ENCODE data around the gene CHURC1.

The CHURC1 gene

GRCh38 chr14:64929014-64929359 is 14.7 kb downstream of the CHURC1 start:
- TF ChIP-seq, protein P1, sequence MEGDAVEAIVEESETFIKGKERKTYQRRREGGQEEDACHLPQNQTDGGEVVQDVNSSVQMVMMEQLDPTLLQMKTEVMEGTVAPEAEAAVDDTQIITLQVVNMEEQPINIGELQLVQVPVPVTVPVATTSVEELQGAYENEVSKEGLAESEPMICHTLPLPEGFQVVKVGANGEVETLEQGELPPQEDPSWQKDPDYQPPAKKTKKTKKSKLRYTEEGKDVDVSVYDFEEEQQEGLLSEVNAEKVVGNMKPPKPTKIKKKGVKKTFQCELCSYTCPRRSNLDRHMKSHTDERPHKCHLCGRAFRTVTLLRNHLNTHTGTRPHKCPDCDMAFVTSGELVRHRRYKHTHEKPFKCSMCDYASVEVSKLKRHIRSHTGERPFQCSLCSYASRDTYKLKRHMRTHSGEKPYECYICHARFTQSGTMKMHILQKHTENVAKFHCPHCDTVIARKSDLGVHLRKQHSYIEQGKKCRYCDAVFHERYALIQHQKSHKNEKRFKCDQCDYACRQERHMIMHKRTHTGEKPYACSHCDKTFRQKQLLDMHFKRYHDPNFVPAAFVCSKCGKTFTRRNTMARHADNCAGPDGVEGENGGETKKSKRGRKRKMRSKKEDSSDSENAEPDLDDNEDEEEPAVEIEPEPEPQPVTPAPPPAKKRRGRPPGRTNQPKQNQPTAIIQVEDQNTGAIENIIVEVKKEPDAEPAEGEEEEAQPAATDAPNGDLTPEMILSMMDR (IDR thresholded peaks at IDR 0.05), result no peak
- H3K4me1 Mint-ChIP-seq, result no peaks in the 10 kb centered on the region
- H3K4me3 Mint-ChIP-seq, result no peak overlapping the region
- H3K36me3 Mint-ChIP-seq (ENCODE audit: low read depth), result peaks cover 38% of the 10 kb centered on the region
- H3K27ac Mint-ChIP-seq, result no peak overlapping the region
- DNase-seq, result no peak
- no peaks in the 10 kb centered on the region for H3K27me3 Mint-ChIP-seq (ENCODE audit: low read depth, poor library complexity)
- H3K9me3 Mint-ChIP-seq, result no peaks in the 10 kb centered on the region

DNA sequence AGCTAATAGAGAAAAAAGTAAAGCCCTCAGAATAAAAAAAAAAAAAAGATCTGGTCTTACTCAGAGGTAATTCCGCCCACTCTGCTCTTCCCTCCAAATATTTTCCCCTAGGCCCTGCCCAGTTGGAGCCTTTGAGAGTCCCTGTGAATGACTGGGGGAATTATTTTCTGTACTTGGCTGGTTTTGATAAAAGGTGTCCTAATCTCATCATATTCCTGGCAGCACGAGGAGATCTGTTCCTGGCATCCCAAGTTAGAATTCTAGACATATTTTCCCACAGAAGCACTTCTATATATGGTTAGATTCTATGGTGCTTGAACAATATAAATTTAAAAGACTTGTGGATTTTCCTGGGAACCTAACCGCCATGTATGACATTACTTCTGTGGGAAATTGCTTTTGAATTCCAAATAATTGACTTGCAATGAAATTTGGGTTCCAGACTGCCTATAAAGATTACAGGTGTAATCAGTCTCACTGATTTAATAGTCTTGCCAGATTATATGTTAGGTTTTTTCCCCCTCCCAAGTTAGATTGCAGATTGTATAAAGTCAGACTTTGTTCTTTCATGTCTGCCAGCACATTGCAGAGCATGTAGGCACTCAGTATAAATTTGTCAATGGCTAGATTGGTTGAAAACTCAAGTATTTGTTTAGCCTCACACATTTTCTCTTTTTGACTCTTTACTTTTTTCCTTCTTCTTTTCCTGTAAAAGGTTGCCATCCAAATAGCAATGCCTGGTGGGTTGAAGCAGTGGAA is 16.0 kb downstream of the CHURC1 start:
- DNase-seq, result no peak
- no peak overlapping the region for H3K4me3 Mint-ChIP-seq
- H3K9me3 Mint-ChIP-seq, result no peaks in the 10 kb centered on the region
- H3K36me3 Mint-ChIP-seq (ENCODE audit: low read depth), result peaks cover 39% of the 10 kb centered on the region
- H3K27ac Mint-ChIP-seq, result peak overlapping the region; percentile 43
- H3K27me3 Mint-ChIP-seq (ENCODE audit: low read depth, poor library complexity), result no peaks in the 10 kb centered on the region
- TF ChIP-seq, protein P1 (IDR thresholded peaks at IDR 0.05), result no peak
- H3K4me1 Mint-ChIP-seq, result no peaks in the 10 kb centered on the region

DNA sequence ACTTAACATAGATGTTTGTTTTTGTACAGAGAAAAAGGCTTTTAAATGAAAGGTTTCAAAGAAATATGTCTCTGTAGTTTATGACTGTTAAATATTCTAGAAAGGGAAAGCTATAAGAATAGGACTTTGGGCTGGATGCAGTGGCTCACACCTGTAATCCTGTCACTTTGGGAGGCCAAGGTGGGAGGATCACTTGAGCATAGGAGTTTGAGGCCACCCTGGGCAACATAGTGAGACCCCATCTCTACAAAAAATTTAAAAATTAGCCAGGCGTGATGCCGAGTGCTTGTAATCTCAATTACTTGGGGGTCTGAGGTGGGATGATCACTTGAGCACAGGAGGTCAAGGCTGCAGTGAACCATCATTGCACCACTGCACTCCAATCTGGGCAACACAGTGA is 16.9 kb downstream of the CHURC1 start:
- Mint-ChIP-seq H3K4me1 (no peaks in the 10 kb centered on the region), H3K36me3 (ENCODE audit: low read depth) (peaks cover 34% of the 10 kb centered on the region), H3K27ac (no peak overlapping the region), H3K27me3 (ENCODE audit: low read depth, poor library complexity) (no peaks in the 10 kb centered on the region), H3K9me3 (no peaks in the 10 kb centered on the region), H3K4me3 (no peak overlapping the region)
- TF ChIP-seq, protein P1 (IDR thresholded peaks at IDR 0.05), result no peak
- no peak for DNase-seq

GRCh38 chr14:64932231-64932630 is 18.0 kb downstream of the CHURC1 start:
- H3K27me3 Mint-ChIP-seq (ENCODE audit: low read depth, poor library complexity), result no peaks in the 10 kb centered on the region
- peaks cover 29% of the 10 kb centered on the region for H3K36me3 Mint-ChIP-seq (ENCODE audit: low read depth)
- H3K27ac Mint-ChIP-seq, result no peak overlapping the region
- H3K9me3 Mint-ChIP-seq, result no peaks in the 10 kb centered on the region
- peaks cover 9% of the 10 kb centered on the region for H3K4me1 Mint-ChIP-seq
- TF ChIP-seq, protein P1 (IDR thresholded peaks at IDR 0.05), result no peak
- DNase-seq, result no peak
- no peak overlapping the region for H3K4me3 Mint-ChIP-seq

DNA sequence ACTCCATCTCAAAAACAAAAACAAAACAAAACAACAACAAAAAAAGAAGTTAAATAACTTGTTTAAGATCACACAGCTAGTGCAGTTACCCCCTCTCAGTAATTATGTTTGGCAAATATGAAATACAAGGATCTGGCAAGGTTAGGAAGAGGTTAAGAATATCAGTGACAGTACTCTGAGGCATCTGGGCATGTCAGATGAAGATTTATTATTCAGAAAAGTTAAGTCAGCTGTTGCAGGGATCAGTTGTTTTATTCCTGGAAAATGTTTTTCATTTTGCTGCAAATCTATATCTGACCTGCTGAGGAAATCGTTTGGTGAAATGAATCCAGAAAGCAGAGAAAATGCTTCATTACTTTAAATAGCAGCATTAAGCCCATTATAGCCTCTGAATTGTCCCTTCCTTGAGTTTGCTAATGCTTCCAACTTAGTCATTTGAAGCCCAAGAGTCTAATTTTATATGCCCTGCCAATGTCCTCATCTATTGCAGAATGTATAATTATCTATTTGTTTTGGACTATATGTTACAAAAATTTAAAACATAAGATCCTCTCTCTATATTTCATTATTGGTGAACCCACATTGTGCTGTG is 20.2 kb downstream of the CHURC1 start:
- Mint-ChIP-seq H3K9me3 (no peaks in the 10 kb centered on the region), H3K27ac (no peak overlapping the region), H3K4me1 (peaks cover 21% of the 10 kb centered on the region), H3K27me3 (ENCODE audit: low read depth, poor library complexity) (no peaks in the 10 kb centered on the region), H3K36me3 (ENCODE audit: low read depth) (peaks cover 38% of the 10 kb centered on the region), H3K4me3 (no peak overlapping the region)
- TF ChIP-seq, protein P1 (IDR thresholded peaks at IDR 0.05), result no peak
- no peak for DNase-seq

DNA sequence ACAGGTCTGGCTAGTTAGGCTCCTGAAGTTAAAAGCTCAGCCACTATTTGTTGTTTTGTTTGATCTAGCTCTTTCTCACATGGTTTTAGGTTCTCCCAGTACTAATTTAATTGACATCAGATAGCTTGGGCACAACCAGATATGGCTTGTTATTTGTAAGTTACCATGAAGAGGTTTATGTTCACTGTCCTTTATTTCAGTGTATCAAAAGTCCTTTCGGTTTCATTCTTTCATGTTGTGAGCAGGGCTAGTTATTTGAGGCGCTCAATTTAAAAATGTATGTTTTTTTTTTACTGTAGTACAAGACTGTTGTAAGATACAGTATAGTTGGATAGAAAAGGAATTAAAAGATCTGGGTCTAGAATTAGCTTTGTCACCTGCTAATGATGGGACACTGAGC is 21.3 kb downstream of the CHURC1 start:
- H3K9me3 Mint-ChIP-seq, result no peaks in the 10 kb centered on the region
- TF ChIP-seq, protein P1 (IDR thresholded peaks at IDR 0.05), result no peak
- H3K4me3 Mint-ChIP-seq, result no peak overlapping the region
- H3K27me3 Mint-ChIP-seq (ENCODE audit: low read depth, poor library complexity), result peaks cover under 1% of the 10 kb centered on the region
- no peak for DNase-seq
- peaks cover 28% of the 10 kb centered on the region for H3K4me1 Mint-ChIP-seq
- H3K27ac Mint-ChIP-seq, result no peak overlapping the region
- H3K36me3 Mint-ChIP-seq (ENCODE audit: low read depth), result peaks cover 35% of the 10 kb centered on the region

Measured in nephron progenitor cell (in vitro differentiated cells).